Activated CD4-positive, alpha-beta T cell treated with anti-CD3 and anti-CD28 coated beads, Interleukin-2, amount 50 U/mL, for 24 hours (primary cell): ENCODE measurements around the gene LRRC47.
"Not testable (repeated sequence)": the region's sequence is repeated elsewhere in the genome, so short reads cannot be mapped to it uniquely, and the experiment has no call there.

Experiments used
- DNase-seq, 2 donors: peaks; one replicate each; pipeline ENCODE4 v3.0.0-alpha.2; 2020; ENCODE audit warnings: low read depth in 1 of 2, low spot score in 1 of 2

Gene LRRC47

DNA sequence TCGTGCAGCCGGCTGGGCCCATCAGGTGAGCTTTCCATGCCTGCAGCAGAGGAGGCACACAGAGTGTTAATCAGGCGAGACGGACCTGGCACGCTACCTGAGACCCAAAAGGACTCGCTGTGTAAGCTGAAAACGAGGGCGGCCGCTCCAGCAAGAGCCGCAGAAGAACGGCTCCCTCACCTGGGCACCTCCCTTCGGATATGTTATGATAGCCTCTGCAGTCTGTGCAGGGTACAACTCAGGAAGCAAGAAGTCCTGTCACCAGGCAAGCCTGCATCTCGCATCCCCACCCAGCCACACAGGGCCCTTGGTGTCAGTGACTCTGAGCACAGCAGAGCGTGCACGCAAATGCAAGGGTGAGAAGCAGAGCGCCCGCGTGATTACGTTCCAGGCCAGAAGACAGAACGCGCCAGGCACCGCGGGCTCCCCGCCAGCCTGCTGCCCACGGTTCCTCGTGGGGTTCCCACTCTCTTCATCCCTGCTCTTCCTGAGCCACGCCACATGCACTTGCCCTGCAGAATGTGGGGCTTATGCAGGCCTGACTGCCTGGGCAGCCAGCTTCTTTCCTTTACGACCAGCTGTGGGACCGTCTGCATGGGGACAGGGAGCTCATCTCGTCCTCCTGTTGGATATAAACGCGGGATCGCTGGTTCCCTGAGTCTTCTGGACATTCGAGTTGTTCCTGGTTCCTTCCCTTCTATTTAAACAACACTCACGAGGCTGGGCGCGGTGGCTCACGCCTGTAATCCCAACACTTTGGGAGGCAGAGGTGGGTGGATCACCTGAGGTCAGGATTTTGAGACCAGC lies 20.2 kb upstream of the LRRC47 start:
- DNase-seq: no peak

DNA sequence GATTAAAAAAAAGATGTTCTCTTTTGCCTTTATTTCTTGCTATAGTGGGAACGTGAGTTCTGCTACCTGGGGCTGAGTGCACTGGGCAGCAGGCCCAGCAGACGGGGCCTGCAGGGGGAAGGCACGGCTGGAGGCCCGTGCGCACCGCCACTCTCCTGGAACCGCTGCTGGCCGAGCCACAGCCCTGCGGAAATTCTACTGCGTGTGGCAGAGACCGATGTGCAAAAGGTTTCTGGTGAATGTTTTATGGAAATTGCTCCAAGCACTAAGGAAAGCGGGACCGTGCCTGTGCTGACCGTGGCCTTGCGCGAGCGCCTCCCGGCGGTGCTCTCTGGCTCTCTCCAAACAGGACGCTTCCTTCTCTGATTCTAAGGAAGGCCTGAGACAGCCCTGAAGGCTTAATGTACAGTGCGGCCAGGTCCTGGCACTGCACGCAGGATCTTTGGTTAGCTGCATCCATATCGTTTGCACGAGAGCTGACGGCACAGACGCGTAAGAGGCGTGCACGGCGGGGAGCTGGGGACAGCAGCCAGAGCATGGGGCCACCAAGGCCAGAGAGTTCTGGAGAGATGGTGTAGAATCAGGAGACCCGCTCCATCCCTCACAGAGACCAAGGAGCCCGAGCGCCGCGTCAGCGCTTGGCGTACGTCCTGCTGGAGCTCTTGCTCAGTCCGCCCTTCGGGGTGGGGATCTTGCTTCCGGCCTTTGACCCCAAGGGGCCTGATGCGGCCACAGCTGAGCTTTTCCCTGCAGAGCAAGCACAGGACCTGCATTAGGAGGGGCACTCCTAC lies 18.7 kb upstream of the LRRC47 start:
- no peak for DNase-seq

DNA sequence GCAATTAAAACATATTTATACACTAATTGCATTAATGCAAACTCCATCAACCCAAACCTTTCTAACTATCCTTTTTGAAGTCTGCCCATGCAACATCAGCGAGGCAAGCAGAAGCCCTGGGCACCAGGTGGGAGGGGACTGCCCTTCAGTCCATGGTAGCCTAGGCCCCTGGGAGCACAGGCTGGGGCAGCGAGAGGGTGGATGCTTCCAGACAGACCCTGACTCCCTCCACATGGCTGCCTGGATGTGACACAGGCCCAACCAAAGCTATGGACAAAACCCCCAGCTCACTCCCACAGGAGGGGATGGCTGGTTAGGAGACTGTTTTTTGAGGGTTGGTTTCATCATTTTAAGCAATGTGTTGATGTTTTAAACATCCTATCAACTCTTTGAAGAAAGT lies 17.8 kb upstream of the LRRC47 start:
- no peak for DNase-seq

DNA sequence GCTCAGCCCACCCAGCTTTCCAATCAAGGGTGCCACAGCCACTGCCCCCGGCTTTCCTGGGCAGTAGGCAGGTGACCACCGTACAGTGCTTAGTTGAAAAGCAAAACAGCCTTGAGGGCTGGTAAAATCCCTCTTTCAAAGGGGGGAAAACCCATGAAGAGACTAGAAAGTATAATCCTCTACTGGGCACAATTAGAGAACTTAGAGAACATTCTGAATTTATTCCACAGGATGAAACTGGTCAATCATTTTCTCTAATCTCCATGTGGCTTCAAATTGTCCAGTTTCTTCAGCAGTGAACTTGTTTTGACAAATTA lies 15.3 kb upstream of the LRRC47 start:
- DNase-seq: no peak

DNA sequence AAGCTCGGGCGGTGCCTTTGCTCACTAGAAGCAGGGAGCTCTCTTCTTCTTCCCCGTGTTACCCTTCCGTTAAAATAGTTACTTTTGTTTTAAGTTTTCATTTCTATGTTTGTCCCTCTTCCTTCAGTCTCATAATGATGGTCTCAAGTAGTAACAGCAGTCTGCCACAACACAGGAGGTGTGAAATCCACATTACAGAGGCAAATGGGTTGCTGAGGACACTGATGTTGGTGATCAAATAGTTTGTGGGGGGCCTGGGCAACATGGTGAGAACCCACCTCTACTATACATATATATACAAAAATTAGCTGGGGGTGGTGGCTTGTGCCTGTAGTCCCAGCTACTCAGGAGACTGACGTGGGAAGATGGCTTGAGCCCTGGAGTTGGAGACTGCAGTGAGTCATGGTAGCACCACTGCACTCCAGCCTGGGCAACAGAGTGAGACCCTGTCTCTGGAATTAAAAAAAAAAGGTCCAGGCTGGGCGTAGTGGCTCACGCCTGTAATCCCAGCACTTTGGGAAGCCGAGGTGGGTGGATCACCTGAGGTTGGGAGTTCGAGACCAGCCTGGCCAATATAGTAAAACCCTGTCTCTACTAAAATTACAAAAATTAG lies 14.0 kb upstream of the LRRC47 start:
- not testable (repeated sequence) for DNase-seq

DNA sequence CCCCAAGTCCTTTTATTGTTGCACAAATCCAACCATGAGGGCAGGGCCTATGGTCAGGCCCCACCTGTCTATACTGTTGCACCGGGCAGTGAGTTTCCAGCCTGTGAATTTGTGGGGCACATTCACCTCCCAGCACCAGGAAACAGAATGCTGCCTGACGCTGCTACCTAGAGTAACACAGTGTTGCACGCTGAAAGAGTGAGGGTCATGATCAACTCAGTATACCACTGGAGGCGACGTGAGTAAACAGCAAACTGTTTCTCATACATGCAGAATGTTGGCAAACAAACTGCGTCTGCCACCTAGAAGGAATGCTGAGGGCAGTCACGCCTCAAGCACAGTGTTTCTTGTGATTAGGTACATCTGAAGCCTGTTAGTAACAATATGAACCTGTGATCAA lies 13.4 kb upstream of the LRRC47 start:
- no peak for DNase-seq

DNA sequence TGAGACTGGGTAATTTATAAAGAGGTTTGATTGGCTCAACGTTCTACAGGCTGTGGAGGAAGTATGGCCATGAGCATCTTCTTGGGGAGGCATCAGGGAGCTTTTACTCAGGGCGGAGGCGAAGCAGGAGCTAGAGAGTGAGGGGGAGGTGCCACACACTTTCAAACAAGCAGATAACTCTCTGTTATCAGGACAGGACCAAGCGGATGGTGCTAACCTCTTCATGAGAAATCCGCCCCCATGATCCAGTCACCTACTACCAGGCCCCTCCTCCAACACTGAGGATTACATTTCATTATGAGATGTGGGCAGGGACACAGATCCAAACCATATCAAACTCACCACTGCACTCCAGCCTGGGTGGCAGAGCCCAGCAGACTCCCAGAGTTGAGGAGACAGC lies 11.5 kb upstream of the LRRC47 start:
- no peak for DNase-seq

DNA sequence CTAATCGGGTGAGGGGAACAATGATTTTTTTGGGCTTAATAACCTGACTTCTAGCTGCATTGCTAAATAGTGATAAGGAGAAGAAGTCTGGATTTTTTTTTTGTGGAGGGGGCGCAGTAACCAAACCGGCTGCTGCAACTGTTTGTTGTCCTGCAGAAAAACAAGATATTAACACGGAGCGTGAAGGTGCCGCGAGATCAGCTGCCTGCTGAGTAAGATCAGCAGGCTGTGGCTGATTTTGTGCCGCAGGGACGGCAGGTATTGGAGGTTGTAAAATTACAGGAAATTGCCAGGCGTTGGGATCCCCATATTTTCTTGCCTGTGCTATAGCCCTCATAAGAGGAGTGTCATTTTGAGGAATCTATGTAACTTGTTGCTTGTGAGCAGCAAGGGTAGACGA lies 8.7 kb upstream of the LRRC47 start:
- DNase-seq: no peak

DNA sequence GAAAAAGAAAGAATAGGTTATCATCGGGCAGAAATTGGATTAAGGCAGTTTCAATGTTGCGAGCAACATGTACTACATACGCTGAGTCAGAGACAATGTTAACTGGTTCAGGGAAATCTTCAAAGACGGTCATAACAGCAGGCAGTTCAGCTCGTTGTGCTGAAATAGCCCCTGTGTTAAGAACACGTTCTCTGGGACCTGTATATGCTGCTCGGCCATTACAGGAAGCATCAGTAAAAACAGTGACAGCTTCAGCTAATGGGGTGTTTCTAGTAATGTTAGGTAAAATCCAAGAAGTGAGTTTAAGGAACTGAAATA lies 8.3 kb upstream of the LRRC47 start:
- not testable (repeated sequence) for DNase-seq

DNA sequence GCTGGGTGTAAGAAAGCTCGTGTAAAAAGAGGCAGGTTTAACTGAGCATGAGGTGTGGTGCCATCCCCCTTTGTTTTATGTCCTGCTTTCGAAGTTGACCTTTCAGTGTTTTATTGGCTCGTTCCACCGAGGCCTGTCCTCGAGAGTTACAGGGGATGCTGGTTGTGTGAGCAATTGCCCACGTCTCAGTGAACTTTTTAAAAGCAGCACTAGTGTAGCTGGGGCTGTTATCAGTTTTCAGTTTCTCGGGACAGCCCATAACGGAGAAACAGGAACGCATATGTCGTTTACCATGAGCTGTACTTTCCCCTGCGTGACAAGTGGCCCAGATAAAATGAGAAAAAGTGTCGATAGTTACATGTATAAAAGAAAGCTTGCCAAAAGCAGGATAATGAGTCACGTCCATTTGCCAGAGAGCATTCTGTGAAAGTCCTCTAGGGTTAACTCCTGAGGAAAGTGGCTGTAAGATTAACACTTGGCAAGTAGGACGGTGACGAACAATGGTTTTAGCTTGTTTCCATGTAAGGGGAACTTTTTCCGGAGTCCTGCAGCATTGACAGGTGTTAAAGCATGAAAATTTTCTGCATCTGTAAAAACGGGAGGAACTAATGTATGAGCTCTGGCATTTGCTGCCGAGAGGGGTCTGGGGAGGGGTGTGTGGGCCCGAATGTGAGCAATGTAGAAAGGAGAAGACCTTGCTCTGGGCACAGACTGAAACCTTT lies 7.8 kb upstream of the LRRC47 start:
- DNase-seq: no peak

DNA sequence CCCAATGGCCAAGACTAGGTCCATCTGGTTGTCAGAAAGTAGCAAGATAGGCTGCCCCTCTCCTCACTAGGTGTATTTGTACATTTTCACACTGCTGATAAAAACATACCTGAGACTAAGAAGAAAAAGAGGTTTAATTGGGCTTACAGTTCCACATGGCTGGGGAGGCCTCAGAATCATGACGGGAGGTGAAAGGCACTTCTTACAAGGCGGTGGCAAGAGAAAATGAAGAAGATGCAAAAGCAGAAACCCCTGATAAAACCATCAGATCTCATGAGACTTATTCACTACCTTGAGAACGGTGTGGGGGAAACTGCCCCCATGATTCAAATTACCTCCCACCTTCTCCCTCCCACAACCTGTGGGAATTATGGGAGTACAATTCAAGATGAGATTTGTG lies 4.5 kb upstream of the LRRC47 start:
- DNase-seq: not testable (repeated sequence)

DNA sequence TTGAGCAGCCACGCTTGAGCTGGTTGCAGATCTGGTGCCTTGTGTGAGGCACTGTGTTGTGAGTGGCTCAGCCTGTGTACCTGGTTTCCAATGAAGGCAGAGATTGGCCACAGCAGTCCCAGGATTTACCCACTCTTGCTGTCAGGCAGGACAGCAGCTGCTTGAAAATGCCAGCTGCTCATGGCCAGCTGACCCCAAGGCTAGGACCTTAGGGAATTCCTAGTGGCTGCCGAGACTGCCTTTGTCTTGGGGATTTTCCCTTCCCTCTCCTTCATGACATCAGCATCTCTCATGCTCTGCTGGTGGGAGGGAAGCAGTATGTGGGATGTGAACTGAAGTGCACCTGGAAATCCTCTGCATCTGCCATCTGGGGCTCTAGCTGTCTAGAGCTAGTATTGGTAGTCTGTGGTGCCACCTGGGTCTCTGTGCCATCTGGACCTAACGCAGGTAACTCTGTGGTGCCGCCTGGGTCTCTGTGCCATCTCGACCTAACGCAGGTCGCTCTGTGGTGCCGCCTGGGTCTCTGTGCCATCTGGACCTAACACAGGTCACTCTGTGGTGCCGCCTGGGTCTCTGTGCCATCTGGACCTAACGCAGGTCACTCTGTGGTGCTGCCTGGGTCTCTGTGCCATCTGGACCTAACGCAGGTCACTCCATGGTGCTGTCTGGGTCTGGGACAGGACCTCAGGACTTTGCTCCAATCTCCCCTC lies 3.8 kb upstream of the LRRC47 start:
- no peak for DNase-seq

DNA sequence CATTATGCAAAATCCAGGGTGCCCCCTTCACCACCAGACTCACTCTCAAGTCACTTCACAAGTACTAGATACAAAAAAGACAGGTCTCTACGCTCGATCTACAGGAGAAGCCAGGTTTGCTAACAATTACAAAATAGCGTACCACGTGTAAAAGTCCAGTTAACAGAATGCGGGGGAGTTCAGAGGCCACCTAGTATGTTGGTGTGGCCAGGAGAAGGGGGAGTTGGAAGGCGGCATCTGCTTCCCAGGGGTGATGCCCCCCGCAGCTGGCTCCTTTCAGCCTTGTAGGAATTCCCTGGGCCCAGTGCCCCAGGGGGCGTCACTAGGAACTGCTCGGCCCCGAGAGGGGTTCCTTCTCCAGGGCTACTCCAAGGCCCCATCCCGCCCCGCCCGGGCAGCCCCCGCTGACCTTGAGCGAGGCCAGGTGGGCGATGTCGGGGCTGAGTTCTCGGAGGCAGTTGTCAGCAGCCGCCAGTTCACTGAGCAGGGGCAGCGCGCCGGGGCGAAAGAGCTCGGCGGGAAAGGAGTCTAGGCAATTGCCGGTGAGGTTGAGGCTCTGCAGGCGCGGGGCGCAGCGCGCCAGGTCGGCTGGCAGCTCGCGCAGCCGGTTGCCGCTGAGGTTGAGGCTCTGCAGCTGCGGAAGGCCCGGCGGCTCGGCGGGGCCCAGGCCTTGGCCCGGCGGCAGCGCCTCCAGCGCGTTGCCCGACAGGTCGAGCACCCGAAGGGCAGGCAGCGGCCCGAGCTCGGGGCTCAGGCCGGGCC lies 664 bp downstream of the LRRC47 start:
- DNase-seq: no peak

DNA sequence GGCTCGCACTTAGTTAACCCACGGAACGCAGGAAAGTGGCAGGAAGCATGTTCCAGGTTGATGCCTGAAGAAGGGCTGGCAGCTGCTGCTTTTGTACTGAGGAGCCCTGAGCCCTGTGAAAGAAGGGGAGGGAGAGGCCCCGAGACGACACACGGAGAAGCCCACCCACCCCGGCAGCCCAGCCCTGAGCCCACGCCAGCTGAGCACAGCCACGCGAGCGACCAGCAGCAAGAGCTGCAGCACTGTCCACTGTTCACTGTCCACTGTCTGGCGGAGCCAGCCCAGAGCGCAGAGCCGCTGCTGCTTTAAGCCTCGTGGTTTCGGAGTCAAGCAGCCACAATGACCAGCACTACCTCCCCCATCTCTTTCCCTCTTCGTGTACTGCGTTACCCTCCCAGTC lies 5.3 kb downstream of the LRRC47 start:
- no peak for DNase-seq

DNA sequence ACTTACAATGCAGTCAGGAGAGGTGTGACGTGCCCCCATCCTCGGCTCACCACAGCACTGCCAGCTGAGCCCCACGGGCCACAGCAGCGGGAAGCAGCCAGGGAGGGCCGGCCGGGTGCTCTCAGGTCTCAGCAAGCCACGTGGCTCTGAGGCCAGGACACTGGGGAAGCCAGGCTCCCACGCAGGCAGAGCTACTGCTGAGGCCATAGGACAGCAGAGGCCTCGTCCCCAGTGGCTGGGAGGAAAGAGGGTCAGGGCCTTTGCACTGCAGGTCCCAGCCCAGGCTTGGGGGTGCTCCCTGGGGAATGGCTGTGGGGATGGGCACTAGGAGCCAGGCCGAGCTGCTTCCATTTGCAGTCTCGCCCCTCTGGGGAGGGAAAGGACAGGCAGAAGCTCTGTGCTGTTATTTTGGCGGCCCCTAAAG lies 5.8 kb downstream of the LRRC47 start:
- DNase-seq: no peak

DNA sequence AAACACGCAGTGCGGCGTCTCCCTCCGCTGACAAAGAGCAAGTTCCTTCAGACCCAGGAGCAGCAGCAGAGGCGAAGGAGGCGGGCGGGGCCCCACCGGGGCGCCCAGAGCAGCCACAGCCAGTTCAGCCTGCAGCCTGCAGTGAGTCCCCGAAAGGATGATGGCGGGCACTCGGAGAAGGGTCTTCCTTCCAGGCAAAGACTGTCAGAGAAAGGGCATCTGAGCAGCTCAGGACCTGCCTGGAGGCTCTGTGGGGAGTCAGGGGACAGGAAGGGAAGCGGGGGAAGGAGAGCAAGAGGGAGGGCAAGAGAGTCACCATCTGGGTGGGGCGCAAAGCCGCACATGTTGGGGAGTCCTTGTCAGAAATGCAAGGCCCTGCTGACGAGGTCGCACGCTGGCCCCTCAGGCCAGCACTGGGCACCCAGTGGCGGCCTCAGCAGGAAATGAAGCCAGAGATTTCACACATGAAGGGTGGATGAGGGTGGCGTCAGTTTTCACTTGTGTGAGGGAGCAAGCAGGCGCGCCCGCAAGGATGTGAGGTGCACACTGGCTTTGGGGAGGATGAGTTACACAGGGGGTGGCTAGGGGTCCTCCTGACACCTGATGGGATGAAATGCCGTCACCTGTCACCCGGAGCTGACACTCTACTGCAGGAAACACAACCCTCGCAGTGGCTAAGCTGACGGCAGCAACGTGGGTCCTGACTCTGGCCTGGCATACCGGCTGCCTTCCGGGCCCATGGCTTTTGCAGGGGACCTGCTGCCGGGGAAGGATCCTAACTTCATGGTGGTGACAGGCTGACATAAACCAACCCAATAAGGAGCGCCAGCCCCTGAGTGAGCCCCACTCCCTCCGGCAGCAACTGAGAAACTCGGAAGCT lies 6.6 kb downstream of the LRRC47 start:
- no peak for DNase-seq

DNA sequence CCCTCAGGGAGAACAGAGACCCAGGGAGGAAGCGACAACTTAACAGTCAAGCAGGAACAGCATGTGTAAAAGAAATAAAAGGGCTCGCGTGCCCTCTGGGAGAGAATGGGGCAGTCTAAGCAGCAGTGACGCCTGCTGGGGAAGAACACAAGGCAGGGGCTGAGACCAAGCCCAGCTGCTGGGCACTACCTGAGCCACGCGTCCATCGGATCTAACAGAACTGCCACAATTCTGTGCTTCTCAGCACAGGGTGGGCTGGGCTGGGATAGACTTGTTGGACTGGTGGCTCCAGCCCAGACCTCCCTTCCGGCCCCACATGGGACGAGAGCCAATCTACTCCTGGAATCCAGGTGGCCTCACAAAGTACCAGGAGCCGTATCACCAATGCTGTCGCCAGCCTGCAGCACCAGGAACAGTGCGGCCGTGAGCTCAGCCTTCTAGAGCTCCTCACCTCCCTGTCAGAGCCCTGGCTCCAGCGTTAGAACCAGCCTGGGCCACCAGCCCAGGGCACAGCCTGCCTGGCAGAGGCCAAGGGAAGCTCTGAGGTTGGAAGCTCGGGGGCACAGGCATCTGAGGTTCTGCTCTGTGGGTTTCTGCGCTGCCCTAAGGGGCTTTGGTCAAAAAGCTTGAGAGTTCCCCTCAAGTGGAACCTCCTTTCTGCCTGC lies 7.4 kb downstream of the LRRC47 start:
- DNase-seq: no peak

DNA sequence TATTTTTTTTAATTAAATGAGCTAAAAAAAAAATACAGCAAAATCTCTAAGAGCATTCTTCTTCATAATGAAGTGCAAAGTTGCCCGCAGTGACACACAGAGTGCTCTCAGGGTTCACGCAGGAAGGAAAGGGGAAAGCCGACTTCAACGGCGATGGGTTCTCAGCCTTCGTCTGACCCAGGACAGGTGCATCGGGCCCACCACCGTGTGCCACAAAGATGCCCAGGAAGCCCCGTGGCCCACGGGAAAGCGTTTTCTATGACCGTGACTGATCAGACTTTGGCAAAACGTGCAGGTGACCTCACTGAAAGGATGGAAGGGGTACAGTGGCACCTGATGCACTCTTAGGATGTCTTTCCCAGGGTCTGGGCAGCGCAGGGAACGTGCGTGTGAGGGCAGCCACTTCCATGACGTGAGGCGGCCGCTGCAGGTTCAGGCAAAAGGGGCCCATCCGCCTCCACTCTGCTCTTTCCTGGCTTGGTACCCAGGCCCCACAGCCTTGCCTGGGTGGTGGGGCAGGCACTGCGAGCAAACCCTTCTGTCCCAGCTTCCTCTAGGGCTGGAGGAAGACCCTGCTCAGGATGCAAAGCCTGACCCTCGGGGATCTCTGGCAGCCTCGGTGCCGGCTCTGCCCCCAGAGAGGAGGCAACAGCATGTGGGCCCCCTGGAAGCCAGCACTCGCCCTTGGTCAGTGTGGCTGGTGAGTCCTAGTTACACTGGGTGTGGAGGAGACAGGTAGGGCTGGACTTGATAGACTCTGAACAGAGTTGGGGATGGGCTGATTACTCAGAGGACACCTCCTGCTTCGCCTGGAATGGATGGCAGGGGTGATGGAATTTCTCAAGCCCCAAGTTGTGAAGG lies 8.3 kb downstream of the LRRC47 start:
- DNase-seq: no peak
